Activated CD4-positive, alpha-beta memory T cell treated with anti-CD3 and anti-CD28 coated beads, Interleukin-2, amount 10 ng/mL, durations not matched to agents 7 days and 5 days (primary cell): Measurements from ENCODE around the gene CSTB. TPM values are rescaled to one million over a fixed set of nuclear protein-coding genes. Genes with fewer than 3 reads are reported as not detected.

Source experiments
- CTCF ChIA-PET: fragments of 350-600 bp; sonication (Branson Sonifier 250); formaldehyde crosslinking; loops from one replicate; lab custom pipeline; 2021; ENCODE audit warnings: antibody characterized with exemption, inconsistent platforms; lab: Charles Lee
- POLR2A ChIA-PET: fragments of 350-600 bp; sonication (Branson Sonifier 250); formaldehyde crosslinking; loops from one replicate; lab custom pipeline; 2021; ENCODE audit warnings: antibody characterized with exemption; lab: Charles Lee
- DNase-seq: peaks from one replicate; pipeline ENCODE4 v3.0.0-alpha.2; 2020
- H3K27ac Mint-ChIP-seq: one replicate; pipeline ENCODE4 v1.8.0; 2021; ENCODE audit warnings: mild to moderate bottlenecking, mixed read lengths
- H3K27me3 Mint-ChIP-seq: one replicate; pipeline ENCODE4 v1.8.0; 2021; ENCODE audit warnings: mixed read lengths
- H3K36me3 Mint-ChIP-seq: one replicate; pipeline ENCODE4 v1.8.0; 2021; ENCODE audit warnings: low read depth, mixed read lengths
- H3K4me1 Mint-ChIP-seq: one replicate; pipeline ENCODE4 v1.8.0; 2021; ENCODE audit warnings: mixed read lengths
- H3K4me3 Mint-ChIP-seq: one replicate; pipeline ENCODE4 v1.8.0; 2021; ENCODE audit warnings: mild to moderate bottlenecking, mixed read lengths
- H3K9me3 Mint-ChIP-seq: one replicate; pipeline ENCODE4 v1.8.0; 2021; ENCODE audit warnings: mixed read lengths
- total RNA-seq, 2 experiments: library from RNA; stranded (reverse); gene quantifications; one replicate each; pipeline ENCODE4 v1.2.3, GENCODE V29; 2021

CSTB gene
- total RNA-seq, 2 experiments from 2014 or later: 54.3 to 55.6 TPM

DNA sequence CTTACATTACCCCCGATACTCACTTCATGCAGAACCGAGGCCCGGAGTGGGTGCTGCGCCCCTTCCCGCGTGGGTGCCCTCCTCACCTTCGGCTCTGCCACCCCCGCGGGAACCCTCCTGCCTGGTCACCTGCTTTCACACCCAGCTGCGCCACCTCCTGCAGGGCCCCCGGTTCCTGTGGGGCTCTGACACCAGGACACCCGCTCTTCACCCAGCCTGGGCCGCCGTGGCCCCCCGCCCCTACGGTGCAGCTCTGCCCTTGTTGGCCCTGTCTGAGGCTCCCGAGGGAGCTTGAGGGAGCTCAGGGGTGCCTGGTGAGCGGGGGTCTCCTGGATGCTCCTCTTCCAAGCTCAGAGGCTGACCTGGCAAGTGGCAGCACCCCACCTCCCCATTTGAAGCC, 32.3 kb upstream of the CSTB start:
- POLR2A ChIA-PET: interaction anchor here (0.9 kb wide), 1 partner anchor 36 kb away, joined by 4 read pairs; no protein-coding TSS in a partner anchor

DNA sequence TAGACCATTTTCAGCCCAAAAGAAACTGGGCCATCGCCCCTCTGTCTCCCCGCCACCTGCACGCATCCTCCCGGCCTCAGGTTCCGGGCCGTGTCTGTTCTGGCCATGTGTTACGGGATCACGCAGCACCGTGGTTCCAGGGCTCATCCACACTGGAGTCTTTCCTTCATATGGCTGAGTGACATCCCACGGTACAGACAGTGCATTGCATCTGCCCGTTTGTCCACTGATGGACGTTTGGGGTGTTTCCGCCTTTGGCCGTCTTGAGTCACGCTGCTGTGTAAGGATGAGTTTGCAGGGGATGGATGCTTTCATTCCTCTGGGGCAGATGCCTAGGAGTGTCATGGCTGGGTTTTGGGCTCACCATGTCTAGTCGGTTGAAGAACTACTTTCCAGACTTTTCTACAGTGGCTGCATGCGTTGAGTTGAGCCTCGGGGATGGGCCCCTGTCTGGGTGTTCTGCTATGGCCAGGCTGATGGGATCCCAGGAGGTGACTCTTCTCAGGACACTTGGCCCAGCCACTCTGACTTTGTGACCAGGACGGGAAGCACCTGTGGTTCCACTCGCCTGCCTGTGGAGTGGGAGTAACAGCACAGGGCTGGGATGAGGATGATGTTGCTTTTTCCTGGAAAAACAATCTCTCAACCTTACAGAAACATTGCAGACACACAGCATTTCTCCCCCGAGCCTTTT, 30.1 kb upstream of the CSTB start:
- Mint-ChIP-seq H3K4me1 (peaks cover 6% of the 10 kb centered on the region), H3K27me3 (no peaks in the 10 kb centered on the region), H3K36me3 (peaks cover 12% of the 10 kb centered on the region), H3K4me3 (no peak overlapping the region), H3K9me3 (no peaks in the 10 kb centered on the region), H3K27ac (no peak overlapping the region)
- no peak for DNase-seq
- POLR2A ChIA-PET: no interaction called here
- CTCF ChIA-PET: no interaction called here

More for the DNA sequence above, 32.3 kb upstream of the CSTB start:
- H3K4me3 Mint-ChIP-seq: no peak overlapping the region
- H3K4me1 Mint-ChIP-seq: peaks cover 10% of the 10 kb centered on the region
- H3K27me3 Mint-ChIP-seq: no peaks in the 10 kb centered on the region
- no peak for DNase-seq
- CTCF ChIA-PET: interaction anchor here (0.8 to 1.4 kb wide), 2 partner anchors 84 to 167 kb away, joined by 3 to 5 read pairs; no protein-coding TSS in a partner anchor
- H3K36me3 Mint-ChIP-seq: no peaks in the 10 kb centered on the region
- H3K27ac Mint-ChIP-seq: no peak overlapping the region
- no peaks in the 10 kb centered on the region for H3K9me3 Mint-ChIP-seq

DNA sequence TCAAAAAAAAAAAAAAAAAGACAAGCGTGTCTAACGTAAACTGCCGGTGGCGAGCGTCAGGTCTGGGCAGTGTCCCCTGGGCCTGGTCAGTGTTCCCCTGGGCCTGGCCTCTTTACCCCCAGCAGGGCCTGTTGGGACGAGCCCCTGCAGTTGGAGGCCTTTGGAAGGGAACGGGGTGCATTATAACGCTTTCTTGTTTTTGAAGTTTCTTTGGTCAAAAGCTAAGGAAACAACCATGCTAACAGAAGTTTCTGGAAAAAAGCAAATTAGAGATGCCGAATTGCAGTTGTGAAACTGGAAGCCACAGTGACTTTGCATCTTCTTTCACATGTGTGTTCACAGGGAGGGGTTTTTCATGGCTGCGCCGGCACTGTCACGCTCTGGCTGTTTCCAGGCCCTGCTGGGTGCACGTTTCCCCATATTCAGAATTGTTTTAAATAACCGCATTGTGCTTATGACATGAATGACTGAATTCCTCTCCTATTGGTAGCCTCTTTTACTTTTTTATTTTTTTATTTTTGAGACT, 29.2 kb upstream of the CSTB start:
- peaks cover 20% of the 10 kb centered on the region for H3K36me3 Mint-ChIP-seq
- ChIA-PET CTCF (interaction anchor here (0.6 to 1.2 kb wide), 2 partner anchors 13 to 170 kb away, joined by 3 read pairs; no protein-coding TSS in a partner anchor), POLR2A (no interaction called here)
- no peak for DNase-seq
- H3K27me3 Mint-ChIP-seq: no peaks in the 10 kb centered on the region
- no peaks in the 10 kb centered on the region for H3K9me3 Mint-ChIP-seq
- no peaks in the 10 kb centered on the region for H3K4me1 Mint-ChIP-seq
- H3K27ac Mint-ChIP-seq: no peak overlapping the region
- H3K4me3 Mint-ChIP-seq: no peak overlapping the region

DNA sequence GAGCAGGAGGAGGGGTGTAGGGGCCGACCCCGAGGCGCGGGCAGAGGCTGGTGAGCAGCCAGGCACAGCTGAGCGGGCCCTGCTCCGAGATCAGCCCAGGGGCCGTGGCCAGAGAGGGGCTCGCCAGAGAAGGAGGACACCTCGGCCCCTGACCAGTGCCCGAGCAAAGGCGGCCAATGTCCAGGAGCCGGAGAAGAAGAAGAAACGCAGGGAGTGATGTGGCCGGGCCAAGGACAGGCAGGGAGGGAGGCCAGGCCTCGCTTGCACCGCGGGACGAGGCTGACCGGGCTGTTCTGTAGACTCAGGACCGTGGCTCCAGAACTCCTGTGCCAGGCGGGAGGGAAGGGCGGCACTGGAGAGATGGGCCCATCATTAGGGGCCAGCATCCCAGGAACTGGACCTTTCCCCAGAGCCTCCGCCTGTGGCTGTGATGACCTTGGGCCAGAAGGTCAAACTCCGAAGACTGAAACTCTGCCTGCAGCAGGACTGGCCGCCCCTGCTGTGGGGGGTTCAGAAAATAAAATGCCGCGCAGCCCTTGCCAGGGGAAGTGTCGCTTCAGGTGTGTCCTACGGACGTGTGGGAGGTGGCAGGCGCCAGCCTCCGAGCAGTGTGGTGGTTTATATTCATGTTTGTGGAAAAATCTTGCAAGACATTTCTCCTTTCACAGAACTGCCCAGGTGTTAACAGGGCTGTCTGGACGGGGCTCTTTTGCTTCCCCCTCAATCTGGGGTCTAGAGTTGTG, 27.6 kb upstream of the CSTB start:
- ChIA-PET CTCF (no interaction called here), POLR2A (no interaction called here)
- Mint-ChIP-seq H3K4me1 (no peaks in the 10 kb centered on the region), H3K9me3 (no peaks in the 10 kb centered on the region), H3K27me3 (no peaks in the 10 kb centered on the region), H3K27ac (no peak overlapping the region), H3K36me3 (peaks cover 27% of the 10 kb centered on the region), H3K4me3 (no peak overlapping the region)
- no peak for DNase-seq

DNA sequence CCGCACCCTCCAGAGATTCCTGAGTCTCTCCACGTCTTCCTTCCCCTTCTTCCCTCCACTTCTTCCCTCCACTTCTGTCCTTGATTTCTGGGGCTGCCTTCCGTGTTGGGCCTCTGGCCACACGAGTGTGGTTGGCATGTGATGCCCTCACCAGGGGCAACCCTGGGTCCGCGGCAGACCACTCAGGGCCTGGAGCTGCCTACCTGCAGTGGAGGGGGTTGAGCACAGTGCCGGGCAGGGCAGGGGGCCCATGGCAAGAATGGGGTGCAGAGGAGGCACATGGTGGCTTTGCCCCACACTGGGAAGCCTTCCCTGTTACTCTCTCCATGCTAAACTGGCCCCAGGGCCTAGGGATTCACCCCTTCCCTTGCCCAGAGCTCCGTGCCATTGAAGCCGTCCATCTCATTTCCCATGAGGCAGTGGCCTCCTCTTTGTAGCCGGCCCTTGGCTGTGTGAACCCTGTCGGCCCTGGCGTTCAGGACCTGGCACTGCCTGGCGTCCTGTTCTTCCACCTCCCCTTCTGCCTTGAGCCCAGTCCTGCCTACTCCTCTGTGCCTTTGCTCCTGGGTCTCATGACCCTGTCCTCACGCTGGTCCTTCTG, 26.7 kb upstream of the CSTB start:
- DNase-seq: no peak
- POLR2A ChIA-PET: no interaction called here

DNA sequence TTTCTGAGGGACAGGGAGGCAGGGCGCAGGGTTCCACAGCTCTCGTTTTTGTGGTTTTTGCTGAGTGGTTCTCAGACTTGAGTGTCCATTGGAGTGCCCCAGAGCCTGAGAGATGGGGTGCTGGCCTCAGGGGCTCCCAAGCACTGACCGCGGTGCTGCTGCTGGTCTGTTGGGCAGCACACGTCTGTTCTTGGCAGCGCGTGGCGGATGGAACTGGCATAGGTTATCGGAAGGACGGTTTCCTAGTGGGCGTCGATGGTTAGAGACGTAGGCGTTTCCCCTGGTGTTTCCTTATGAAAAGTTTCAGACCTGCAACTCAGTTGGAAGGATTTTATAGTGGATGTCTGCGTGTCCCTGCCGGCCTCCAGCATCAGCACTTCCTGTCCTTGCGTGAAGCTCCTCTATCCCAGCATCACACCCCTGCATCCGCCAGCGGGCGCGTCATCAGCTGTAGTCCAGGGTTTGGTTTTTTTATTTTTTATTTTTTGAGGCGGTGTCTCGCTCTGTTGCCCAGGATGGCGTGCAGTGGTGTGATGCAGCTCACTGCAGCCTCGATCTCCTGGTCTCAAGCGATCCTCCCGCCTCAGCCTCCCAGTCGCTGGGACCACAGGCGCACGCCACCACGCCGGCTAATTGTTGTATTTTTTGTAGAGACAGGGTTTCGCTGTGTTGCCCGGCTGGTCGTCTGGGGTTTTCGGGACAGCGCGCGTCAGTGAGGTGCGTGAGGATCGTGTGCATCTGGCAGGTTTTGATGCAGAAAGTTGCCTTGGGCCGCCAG, 25.1 kb upstream of the CSTB start:
- Mint-ChIP-seq H3K9me3 (no peaks in the 10 kb centered on the region), H3K36me3 (peaks cover 44% of the 10 kb centered on the region), H3K27me3 (no peaks in the 10 kb centered on the region), H3K4me1 (no peaks in the 10 kb centered on the region), H3K27ac (no peak overlapping the region), H3K4me3 (no peak overlapping the region)
- DNase-seq: no peak
- CTCF ChIA-PET: interaction anchor here (1.8 kb wide), 1 partner anchor 11 kb away, joined by 7 read pairs; no protein-coding TSS in a partner anchor
- POLR2A ChIA-PET: interaction anchor here (1.5 kb wide), 1 partner anchor 12 kb away, joined by 7 read pairs; the partner anchor contains the start of gene RRP1

More for the DNA sequence above, 26.7 kb upstream of the CSTB start:
- no peaks in the 10 kb centered on the region for H3K9me3 Mint-ChIP-seq
- CTCF ChIA-PET: no interaction called here
- H3K4me1 Mint-ChIP-seq: no peaks in the 10 kb centered on the region
- H3K36me3 Mint-ChIP-seq: peaks cover 33% of the 10 kb centered on the region
- no peak overlapping the region for H3K27ac Mint-ChIP-seq
- H3K4me3 Mint-ChIP-seq: no peak overlapping the region
- H3K27me3 Mint-ChIP-seq: no peaks in the 10 kb centered on the region

DNA sequence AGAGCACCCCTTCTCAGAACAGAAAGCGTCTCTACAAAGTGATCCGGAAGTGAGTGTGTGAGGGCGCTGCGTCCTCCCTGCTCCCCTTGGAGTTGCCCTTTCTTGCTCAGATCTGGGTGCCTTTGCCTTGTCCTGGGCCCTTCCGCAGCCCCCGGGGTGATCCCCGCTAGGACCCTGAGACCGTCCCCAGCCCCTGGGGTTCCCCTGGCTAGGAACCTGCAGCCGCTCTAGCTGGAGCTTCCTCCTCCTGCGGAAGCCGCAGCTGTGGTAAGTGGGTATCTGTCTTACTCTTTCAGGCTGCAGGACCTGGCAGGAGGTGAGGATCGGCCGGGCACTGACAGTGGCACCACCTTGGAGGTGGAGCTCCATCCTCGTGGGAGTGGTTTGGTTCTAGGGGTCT, 24.5 kb upstream of the CSTB start:
- Mint-ChIP-seq H3K4me1 (no peaks in the 10 kb centered on the region), H3K4me3 (no peak overlapping the region), H3K27ac (no peak overlapping the region), H3K9me3 (no peaks in the 10 kb centered on the region), H3K36me3 (peaks cover 47% of the 10 kb centered on the region), H3K27me3 (no peaks in the 10 kb centered on the region)
- ChIA-PET CTCF (interaction anchor here (1.8 kb wide), 1 partner anchor 10 kb away, joined by 7 read pairs; no protein-coding TSS in a partner anchor), POLR2A (interaction anchor here (1.5 kb wide), 1 partner anchor 11 kb away, joined by 7 read pairs; the partner anchor contains the start of gene RRP1)
- DNase-seq: no peak

DNA sequence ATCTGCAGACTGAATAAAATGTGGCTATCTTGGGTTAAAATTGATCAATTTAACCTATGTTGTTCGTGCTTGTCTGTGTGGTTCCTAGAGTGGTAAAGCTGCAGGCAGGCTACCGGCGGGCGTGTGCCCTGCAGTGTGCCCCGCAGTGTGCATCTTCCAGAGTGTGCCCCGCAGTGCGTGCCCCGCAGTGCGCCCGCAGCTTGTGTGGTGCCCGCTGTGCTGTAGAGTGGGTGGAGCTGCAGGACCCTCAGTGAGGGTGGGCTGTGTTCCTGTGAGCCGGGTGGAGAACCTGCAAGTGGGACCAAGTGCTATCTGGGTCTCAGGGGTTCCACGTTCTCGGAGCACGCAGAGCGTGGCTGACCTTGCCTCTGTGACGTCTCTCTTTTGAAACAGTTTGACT, 24.0 kb upstream of the CSTB start:
- no peak for DNase-seq
- peaks cover 52% of the 10 kb centered on the region for H3K36me3 Mint-ChIP-seq
- no peak overlapping the region for H3K27ac Mint-ChIP-seq
- no peaks in the 10 kb centered on the region for H3K4me1 Mint-ChIP-seq
- CTCF ChIA-PET: interaction anchor here (1.8 kb wide), 1 partner anchor 10 kb away, joined by 7 read pairs; no protein-coding TSS in a partner anchor
- POLR2A ChIA-PET: no interaction called here
- no peaks in the 10 kb centered on the region for H3K9me3 Mint-ChIP-seq
- H3K27me3 Mint-ChIP-seq: no peaks in the 10 kb centered on the region
- no peak overlapping the region for H3K4me3 Mint-ChIP-seq

DNA sequence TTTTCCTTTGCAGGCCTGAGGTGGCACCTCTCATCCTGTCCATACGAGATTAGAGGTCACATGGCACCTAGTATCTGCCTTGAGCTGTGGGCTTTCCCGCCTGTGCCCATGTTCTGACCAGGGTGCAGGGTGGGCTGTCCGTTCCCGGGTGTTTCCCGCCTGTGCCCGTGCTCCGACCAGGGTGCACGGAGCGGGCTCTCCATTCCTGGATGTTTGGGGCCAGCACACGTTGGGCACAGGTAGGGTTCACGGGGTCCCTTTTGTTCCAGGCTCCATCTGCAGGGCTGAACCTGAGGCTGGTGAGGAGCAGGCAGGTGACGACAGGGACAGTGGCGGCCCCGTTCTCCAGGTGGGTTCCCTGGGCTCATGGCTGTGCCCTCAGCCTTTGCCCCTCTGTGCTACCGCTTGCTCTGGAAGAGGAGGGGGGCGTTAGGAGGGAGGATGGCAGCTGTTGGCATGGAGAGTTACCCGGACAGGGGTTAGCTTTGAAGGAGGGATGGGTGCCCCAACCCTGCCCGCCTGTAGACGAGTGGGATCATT, 23.3 kb upstream of the CSTB start:
- CTCF ChIA-PET: interaction anchor here (1.8 kb wide), 1 partner anchor 9 kb away, joined by 7 read pairs; no protein-coding TSS in a partner anchor
- H3K4me1 Mint-ChIP-seq: no peaks in the 10 kb centered on the region
- no peak for DNase-seq
- H3K27me3 Mint-ChIP-seq: no peaks in the 10 kb centered on the region
- H3K4me3 Mint-ChIP-seq: no peak overlapping the region
- POLR2A ChIA-PET: no interaction called here
- H3K9me3 Mint-ChIP-seq: no peaks in the 10 kb centered on the region
- H3K27ac Mint-ChIP-seq: no peak overlapping the region
- H3K36me3 Mint-ChIP-seq: peaks cover 56% of the 10 kb centered on the region

DNA sequence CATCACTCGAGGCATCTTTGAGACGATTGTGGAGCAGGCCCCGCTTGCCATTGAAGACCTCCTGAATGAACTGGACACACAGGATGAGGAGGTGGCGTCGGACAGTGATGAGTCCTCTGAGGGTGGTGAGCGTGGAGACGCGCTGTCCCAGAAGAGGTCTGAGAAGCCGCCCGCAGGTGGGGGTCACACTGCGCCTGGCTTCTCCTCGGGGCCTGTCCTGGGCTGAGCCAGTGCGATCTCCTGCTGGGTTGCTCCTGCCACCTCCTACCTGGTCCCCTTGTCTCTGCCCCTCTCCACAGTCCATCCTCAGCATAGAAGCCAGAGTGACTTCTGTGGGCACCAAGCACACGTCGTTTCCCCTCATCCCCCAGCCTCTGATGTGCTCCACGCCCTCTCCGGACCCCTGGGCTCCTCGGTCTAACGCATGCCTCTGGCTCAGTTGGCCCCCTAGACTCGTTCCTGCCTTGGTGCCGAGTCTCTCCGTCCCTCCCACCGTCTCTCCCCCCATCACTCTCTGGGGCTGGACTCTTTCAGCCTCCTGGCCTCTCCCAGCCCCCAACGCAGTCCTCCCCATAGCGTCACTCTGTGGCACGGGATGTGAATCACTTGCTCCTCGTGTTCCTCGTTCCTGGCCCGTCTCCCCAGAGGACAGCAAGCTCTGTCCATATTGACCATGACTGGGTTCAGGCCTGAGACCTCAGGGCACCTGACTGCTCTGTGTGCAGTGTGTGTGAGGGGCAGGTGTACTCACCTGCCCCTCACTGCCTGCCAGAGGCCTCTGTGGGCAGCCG, 22.0 kb upstream of the CSTB start:
- no peak for DNase-seq
- ChIA-PET POLR2A (interaction anchor here (0.7 kb wide), 1 partner anchor 8 kb away, joined by 3 read pairs; the partner anchor contains the start of gene RRP1), CTCF (no interaction called here)
- no peaks in the 10 kb centered on the region for H3K27me3 Mint-ChIP-seq
- H3K27ac Mint-ChIP-seq: no peak overlapping the region
- H3K4me1 Mint-ChIP-seq: no peaks in the 10 kb centered on the region
- peaks cover 62% of the 10 kb centered on the region for H3K36me3 Mint-ChIP-seq
- H3K9me3 Mint-ChIP-seq: no peaks in the 10 kb centered on the region
- no peak overlapping the region for H3K4me3 Mint-ChIP-seq

DNA sequence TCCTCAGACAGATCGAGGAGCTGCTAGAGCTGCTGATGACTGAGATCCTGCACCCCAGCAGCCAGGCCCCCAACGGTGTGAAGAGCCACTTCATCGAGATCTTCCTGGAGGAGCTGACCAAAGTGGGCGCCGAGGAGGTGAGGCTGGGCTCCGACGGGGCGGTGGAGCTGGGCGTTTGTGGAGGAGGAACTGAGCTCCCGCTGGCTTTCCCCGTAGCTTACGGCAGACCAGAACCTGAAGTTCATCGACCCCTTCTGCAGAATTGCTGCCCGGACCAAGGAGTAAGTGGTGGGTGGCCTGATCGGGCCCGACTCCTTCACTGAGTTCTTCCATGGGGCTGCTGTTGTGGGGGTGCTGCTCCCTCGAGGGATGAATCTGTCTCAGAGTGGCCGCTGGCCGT, 21.3 kb upstream of the CSTB start:
- DNase-seq: no peak
- Mint-ChIP-seq H3K4me3 (no peak overlapping the region), H3K36me3 (peaks cover 67% of the 10 kb centered on the region), H3K4me1 (peaks cover 2% of the 10 kb centered on the region), H3K27me3 (no peaks in the 10 kb centered on the region), H3K9me3 (no peaks in the 10 kb centered on the region), H3K27ac (no peak overlapping the region)
- ChIA-PET POLR2A (no interaction called here), CTCF (no interaction called here)
